A549 (cell line): ENCODE data around the gene AFF3.

Experiments used
- MAFK ChIP-seq: fragments of 450-650 bp; IDR thresholded peaks from 2 replicates; pipeline ENCODE4 v1.6.1; 2014; ENCODE audit not compliant: partially characterized antibody
- SMC3 ChIP-seq: fragments of >200 bp; sonication (Bioruptor Twin); formaldehyde crosslinking; IDR thresholded peaks from 3 replicates; pipeline ENCODE4 v1.6.1; 2018; ENCODE audit warnings: inconsistent platforms

DNA sequence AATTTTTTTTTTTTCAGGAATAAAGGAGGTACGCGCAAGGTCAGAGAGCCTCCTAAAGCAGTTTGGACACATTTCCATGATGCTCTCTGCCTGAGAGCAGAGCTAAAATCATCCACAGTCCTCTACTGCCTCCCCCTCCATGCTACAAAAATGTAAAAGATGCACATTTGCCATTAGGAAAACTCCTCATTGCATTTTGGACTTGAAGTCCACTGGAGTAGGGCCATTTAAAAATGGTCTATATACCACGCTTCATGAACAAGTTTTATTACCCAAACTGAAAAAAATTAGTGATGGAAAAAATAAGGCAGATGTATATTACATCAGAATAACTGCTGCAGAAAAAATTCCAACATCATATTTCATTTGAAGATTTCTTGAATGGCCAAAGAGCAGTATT lies 256.0 kb downstream of the AFF3 start:
- TF ChIP-seq MAFK (no peak), SMC3 (no peak)
